ENCODE measurements around the gene LAMA3.

The LAMA3 gene

GRCh38 chr18:23883277-23883790 is 194.1 kb downstream of the LAMA3 start:
- peak; percentile 26 for DNase-seq

GRCh38 chr18:23884681-23885375 is 195.6 kb downstream of the LAMA3 start:
- no peak for DNase-seq

GRCh38 chr18:23885750-23886149 is 196.5 kb downstream of the LAMA3 start:
- no peak for DNase-seq

- no peak for DNase-seq
These were observed 197.8 kb downstream of the LAMA3 start for GRCh38 chr18:23887035-23887434.

GRCh38 chr18:23887493-23887892 is 198.2 kb downstream of the LAMA3 start:
- no peak for DNase-seq

- no peak for DNase-seq
These were observed 199.6 kb downstream of the LAMA3 start for GRCh38 chr18:23888881-23889280.

GRCh38 chr18:23889907-23890306 is 200.7 kb downstream of the LAMA3 start:
- DNase-seq: no peak

GRCh38 chr18:23890589-23890988 is 201.3 kb downstream of the LAMA3 start:
- DNase-seq: no peak

- DNase-seq: no peak
These were observed 204.4 kb downstream of the LAMA3 start for GRCh38 chr18:23893653-23894052.

- DNase-seq: no peak
These were observed 205.5 kb downstream of the LAMA3 start for GRCh38 chr18:23894661-23895175.

- no peak for DNase-seq
These were observed 208.0 kb downstream of the LAMA3 start for GRCh38 chr18:23897291-23897690.

- no peak for DNase-seq
These were observed 208.5 kb downstream of the LAMA3 start for GRCh38 chr18:23897733-23898132.

- DNase-seq: no peak
These were observed 211.7 kb downstream of the LAMA3 start for GRCh38 chr18:23900994-23901393.

GRCh38 chr18:23902396-23902795 is 213.1 kb downstream of the LAMA3 start:
- no peak for DNase-seq

GRCh38 chr18:23903971-23904370 is 214.7 kb downstream of the LAMA3 start:
- DNase-seq: no peak

GRCh38 chr18:23906658-23907057 is 217.4 kb downstream of the LAMA3 start:
- no peak for DNase-seq

GRCh38 chr18:23908827-23909226 is 219.6 kb downstream of the LAMA3 start:
- DNase-seq: no peak

- DNase-seq: no peak
These were observed 220.8 kb downstream of the LAMA3 start for GRCh38 chr18:23910032-23910431.

GRCh38 chr18:23912356-23912755 is 223.1 kb downstream of the LAMA3 start:
- DNase-seq: no peak

GRCh38 chr18:23916338-23916737 is 227.1 kb downstream of the LAMA3 start:
- DNase-seq: no peak

- peak; percentile 75 for DNase-seq
These were observed 229.3 kb downstream of the LAMA3 start for GRCh38 chr18:23918395-23919032.

GRCh38 chr18:23920054-23920453 is 230.8 kb downstream of the LAMA3 start:
- DNase-seq: no peak

- no peak for DNase-seq
These were observed 232.5 kb downstream of the LAMA3 start for GRCh38 chr18:23921716-23922285.

GRCh38 chr18:23922939-23923338 is 233.7 kb downstream of the LAMA3 start:
- DNase-seq: no peak

Data from femur (tissue), 1 donor.